ENCODE measurements around the gene WWOX. TPM values are rescaled to one million over a fixed set of nuclear protein-coding genes. Genes with fewer than 3 reads are reported as not detected.

The WWOX gene
- total RNA-seq, 1 donor from 2014 or later, result 43.2 TPM

- H3K27me3 Mint-ChIP-seq, result no peaks in the 10 kb centered on the region
- TF ChIP-seq CTCF (IDR thresholded peaks at IDR 0.05; ENCODE audit: unreplicated experiment), result no peak
- H3K27ac Mint-ChIP-seq, result no peak overlapping the region
- H3K36me3 Mint-ChIP-seq (ENCODE audit: insufficient read depth), result peaks cover 3% of the 10 kb centered on the region
- DNase-seq (ENCODE audit: low spot score, unreplicated experiment), result no peak
- no peak overlapping the region for H3K4me3 Mint-ChIP-seq (ENCODE audit: low read depth)
- H3K9me3 Mint-ChIP-seq (ENCODE audit: low read depth), result no peaks in the 10 kb centered on the region
- peaks cover 21% of the 10 kb centered on the region for H3K4me1 Mint-ChIP-seq (ENCODE audit: low read depth)
Observed at GRCh38 chr16:78285437-78285922, 186.0 kb downstream of the WWOX start.

DNA sequence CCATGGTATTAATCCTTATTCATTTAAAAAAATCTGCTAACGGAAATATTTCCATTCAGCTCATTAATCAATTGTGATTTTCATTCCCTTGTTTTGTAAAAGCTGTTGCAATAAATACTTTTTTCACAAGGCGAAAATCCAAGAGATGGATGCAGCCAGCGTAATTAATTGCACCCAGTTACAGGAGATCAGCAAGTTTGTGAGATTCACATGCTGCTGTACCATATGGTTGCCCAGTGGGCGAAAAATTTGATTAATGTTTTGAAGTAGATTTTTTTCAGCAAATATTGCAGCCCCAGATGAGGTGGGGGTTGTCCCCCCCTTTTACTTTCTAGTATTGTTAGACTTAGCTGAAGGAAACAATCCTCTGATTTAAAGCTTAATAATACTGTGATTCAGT is 186.6 kb downstream of the WWOX start:
- Mint-ChIP-seq H3K4me3 (ENCODE audit: low read depth) (no peak overlapping the region), H3K36me3 (ENCODE audit: insufficient read depth) (peaks cover 2% of the 10 kb centered on the region), H3K9me3 (ENCODE audit: low read depth) (no peaks in the 10 kb centered on the region), H3K27me3 (no peaks in the 10 kb centered on the region), H3K4me1 (ENCODE audit: low read depth) (peaks cover 27% of the 10 kb centered on the region), H3K27ac (no peak overlapping the region)
- TF ChIP-seq CTCF (IDR thresholded peaks at IDR 0.05; ENCODE audit: unreplicated experiment), result no peak
- DNase-seq (ENCODE audit: low spot score, unreplicated experiment), result no peak

DNA sequence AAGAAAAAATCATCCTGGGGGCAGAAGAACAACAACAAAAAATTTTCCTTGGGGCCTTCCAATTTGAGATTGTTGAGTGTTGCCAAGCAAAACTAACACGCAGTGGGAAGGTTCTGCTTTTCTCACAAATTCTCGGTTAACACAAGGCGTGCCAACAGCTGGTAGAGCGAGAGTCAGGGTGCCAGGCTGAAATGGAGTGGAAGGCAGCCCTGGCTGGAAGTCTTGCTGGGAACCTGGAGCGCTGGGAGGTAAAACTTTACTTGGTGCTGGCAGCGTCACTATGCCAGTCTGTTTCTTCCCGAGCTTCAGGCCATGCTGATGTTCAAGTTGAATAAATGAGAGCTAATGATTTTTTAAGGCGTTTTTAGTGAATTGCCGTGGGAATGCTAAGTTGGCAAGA is 189.4 kb downstream of the WWOX start:
- Mint-ChIP-seq H3K36me3 (ENCODE audit: insufficient read depth) (no peaks in the 10 kb centered on the region), H3K4me3 (ENCODE audit: low read depth) (no peak overlapping the region), H3K27me3 (no peaks in the 10 kb centered on the region), H3K9me3 (ENCODE audit: low read depth) (no peaks in the 10 kb centered on the region), H3K27ac (no peak overlapping the region), H3K4me1 (ENCODE audit: low read depth) (peaks cover 31% of the 10 kb centered on the region)
- no peak for DNase-seq (ENCODE audit: low spot score, unreplicated experiment)
- TF ChIP-seq CTCF (IDR thresholded peaks at IDR 0.05; ENCODE audit: unreplicated experiment), result no peak

DNA sequence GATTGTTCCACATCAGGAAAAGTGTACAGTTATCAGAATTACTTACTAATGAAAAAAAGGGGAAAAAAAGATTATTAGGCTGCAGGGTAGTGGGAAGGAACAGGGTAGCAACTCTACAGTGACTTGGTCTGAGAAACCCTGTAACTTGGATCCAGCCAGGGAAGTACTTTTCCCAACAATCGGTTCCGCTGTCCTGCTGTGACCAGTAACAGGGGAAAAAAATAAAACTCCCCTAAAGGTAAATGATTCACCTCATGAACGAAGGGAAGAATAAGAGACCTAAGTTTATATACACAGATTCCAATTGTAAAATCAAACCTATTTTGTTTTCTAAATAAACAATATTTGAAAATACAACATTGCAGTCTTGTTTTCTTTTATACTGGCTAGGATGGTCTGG is 189.9 kb downstream of the WWOX start:
- H3K36me3 Mint-ChIP-seq (ENCODE audit: insufficient read depth), result no peaks in the 10 kb centered on the region

DNA sequence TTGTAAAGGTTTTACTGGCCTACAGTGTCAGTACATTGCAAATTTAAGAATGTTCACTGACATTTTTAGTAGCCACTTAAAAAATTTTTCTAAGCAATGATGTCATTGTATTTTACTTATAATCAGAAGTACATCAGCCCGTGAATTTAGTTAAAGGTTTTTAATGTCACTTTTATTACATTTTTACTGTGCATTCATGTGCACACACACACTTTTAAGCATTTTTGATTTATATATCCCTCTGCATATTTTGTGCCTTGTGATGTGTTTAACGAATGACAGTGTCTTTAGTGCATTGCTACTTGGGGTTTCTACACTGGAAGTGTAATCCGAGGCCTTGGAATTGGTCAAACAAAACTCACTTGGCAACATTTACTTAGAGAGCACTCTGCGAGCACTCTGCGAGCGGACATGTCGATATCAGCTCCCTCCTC is 190.4 kb downstream of the WWOX start:
- H3K9me3 Mint-ChIP-seq (ENCODE audit: low read depth), result no peaks in the 10 kb centered on the region
- TF ChIP-seq CTCF (IDR thresholded peaks at IDR 0.05; ENCODE audit: unreplicated experiment), result no peak
- no peaks in the 10 kb centered on the region for H3K27me3 Mint-ChIP-seq
- no peaks in the 10 kb centered on the region for H3K36me3 Mint-ChIP-seq (ENCODE audit: insufficient read depth)
- DNase-seq (ENCODE audit: low spot score, unreplicated experiment), result no peak
- peaks cover 33% of the 10 kb centered on the region for H3K4me1 Mint-ChIP-seq (ENCODE audit: low read depth)
- no peak overlapping the region for H3K4me3 Mint-ChIP-seq (ENCODE audit: low read depth)
- no peak overlapping the region for H3K27ac Mint-ChIP-seq

More for the DNA sequence above, 189.9 kb downstream of the WWOX start:
- H3K27me3 Mint-ChIP-seq, result no peaks in the 10 kb centered on the region
- no peak for TF ChIP-seq CTCF (IDR thresholded peaks at IDR 0.05; ENCODE audit: unreplicated experiment)
- H3K4me3 Mint-ChIP-seq (ENCODE audit: low read depth), result no peak overlapping the region
- H3K4me1 Mint-ChIP-seq (ENCODE audit: low read depth), result peaks cover 33% of the 10 kb centered on the region
- no peaks in the 10 kb centered on the region for H3K9me3 Mint-ChIP-seq (ENCODE audit: low read depth)
- no peak overlapping the region for H3K27ac Mint-ChIP-seq
- DNase-seq (ENCODE audit: low spot score, unreplicated experiment), result no peak
